HG02840 (cell line): Measurements from ENCODE around the gene ERLEC1.
"Not testable (repeated sequence)": the region's sequence is repeated elsewhere in the genome, so short reads cannot be mapped to it uniquely, and the experiment has no call there.

Experiments used
- ATAC-seq: cut with Tn5 transposase; IDR thresholded peaks from one replicate; pipeline ENCODE4 v1.9.1; 2021; ENCODE audit warnings: mild to moderate bottlenecking, moderate library complexity, moderate number of reproducible peaks; ENCODE audit not compliant: unreplicated experiment, low FRiP score

ERLEC1 gene

DNA sequence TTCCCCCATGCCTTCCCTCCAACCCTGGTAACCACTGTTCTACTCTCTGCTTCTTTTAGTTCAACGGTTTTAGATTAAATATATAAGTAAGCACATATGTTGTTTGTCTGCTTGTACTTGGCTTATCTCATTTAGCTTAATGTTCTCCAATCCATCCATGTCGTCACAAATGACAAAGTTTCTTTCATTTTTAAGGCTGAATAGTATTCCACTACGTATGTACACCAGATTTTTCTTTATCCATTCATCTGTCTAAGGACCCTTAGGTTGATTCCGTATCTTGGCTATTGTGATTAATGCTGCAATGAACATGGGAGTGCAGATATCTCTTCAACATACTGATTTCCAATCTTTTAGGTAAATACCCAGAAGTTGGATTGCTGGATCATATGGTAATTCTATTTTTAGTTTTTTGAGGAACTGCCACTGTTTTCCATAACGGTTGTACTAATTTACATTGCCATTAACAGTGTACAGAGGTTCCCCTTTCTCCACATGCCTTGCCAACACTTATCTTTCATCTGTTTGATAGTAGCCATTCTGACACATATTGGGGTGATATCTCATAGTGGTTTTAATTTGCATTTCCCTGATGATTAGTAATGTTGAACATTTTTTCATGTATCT lies 8.2 kb upstream of the ERLEC1 start:
- ATAC-seq = no peak

DNA sequence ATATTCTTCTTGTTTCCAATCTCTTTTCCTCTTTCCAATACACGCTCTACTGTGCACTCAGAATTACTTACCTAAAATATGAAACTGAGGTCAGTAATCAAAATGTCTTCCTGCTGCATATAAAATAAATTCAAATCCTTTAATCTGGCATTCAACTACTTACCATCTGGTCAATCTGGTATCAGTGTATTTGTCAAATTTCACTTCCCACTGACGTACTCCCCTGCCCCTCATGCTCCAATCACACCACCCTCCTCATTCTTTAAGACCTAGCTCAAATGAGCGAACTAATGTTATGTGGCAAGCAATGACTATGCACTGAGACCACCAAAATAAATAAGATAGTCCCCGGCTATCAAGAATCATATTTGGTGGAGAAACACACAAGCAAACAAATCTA lies 6.8 kb upstream of the ERLEC1 start:
- ATAC-seq = no peak

DNA sequence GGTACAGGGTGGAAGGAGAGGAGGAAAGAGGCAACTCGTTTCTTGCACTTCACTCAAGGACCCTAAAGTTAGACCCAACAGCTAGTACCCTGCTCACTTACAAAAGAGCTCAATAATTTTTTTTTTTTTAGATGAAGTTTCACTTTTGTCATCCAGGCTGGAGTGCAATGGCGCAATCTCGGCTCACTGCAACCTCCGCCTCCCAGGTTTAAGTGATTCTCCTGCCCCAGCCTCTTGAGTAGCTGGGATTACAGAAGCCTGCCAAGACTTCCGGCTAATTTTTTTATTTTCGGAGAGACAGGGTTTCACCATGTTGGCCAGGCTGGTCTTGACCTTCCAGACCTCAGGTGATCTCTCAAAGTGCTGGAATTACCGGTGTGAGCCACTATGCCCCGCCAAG lies 4.2 kb upstream of the ERLEC1 start:
- ATAC-seq = no peak

DNA sequence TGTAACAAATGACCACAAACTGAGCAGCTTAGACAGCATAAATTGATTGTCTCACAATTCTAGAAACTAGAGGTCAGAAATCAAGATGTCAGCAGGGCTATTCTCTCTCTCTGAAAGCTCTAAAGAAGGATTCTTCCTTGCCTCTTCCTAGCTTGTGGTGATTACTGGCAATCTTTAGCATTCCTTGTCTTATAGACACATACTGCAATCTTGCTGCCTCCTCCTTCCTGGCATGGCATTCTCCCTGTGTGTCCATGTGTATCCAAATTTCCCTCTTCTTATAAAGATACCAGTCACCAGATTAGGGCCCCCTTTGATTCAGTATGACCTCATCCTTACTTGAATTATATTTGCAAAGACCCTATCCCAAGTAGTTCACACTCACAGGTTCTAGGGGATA lies 2.4 kb upstream of the ERLEC1 start:
- no peak for ATAC-seq

DNA sequence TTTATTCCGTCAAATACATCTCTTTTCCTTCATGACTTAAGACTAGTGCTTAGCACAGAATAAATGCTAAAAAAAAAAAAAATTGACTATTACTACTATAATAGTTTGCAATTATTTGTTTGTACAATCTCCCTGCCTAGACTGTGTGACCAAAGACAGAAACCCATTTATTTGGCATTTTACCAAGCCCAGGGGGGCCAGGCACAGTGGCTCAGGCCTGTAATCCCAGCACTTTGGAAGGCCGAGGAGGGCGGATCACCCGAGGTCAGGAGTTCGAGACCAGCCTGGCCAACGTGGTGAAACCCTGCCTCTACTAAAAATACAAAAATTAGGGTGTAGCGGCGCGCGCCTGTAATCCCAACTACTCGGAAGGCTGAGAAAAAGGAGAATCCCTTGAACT lies 1.5 kb upstream of the ERLEC1 start:
- ATAC-seq = no peak

DNA sequence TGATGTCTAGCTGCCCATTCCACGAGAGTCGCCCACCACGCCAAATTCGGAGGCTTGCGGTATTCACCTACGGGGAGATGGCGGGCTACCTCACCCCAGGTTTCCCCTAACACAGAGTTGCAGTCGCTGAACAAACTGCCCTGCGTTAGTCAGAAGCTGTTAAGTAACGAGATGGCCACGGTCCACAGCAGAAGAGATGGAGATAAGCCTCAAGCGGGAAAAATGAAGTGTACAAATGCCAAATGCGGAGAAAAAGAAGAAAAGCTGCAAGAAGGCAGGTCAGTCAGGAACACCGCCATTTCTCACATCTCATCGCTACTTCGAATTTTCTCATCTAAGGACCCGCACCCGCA lies 516 bp upstream of the ERLEC1 start:
- ATAC-seq = peak; percentile 14

DNA sequence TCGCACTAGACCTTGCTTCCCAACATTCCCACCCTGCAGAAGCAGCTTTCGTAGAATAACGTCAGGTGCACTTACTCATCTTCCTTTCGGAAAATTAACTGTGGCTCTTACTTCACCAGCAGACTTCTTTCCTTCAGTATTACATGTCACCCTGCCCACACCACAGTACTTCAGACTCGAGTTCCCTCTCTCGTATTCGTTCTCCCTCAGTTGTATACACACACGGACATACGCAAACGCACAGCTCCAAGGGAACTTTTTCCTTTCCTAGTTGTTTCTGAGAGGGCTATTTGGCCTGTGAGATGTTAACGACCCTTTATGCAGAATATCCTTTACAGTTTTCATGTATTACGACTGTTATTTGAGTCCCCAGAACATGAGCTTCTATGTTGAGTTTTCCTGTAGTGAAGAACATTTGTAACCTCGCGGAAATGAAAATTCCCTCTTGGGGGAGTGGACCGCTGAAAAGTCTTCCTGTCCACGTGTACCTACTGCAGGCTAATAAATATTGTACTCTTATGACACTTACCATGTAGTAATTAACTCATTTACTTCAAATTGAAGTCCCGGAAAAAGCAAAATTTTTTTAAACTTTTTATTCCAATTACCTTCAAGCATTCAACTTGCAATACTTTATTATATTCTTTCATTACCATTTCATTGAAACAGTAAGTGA lies 908 bp downstream of the ERLEC1 start:
- ATAC-seq = no peak

DNA sequence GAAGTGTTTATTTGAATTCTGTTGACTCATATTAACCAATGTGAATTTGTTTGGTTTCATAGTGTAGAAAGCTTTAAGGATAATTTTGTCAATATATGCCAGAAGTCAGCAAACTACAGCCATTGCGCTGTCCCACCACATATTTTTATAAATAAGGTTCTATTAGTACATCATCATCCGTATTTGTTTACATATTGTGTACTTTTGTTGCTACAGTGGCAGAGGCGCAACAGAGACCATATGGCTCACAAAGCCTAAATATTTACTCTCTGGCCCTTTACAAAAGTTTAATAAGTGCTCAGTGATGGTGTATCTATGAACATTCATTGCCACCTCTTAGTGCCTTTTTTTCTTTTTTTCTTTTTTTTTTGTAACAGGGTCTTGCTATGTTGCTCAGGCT lies 6.4 kb downstream of the ERLEC1 start:
- no peak for ATAC-seq

DNA sequence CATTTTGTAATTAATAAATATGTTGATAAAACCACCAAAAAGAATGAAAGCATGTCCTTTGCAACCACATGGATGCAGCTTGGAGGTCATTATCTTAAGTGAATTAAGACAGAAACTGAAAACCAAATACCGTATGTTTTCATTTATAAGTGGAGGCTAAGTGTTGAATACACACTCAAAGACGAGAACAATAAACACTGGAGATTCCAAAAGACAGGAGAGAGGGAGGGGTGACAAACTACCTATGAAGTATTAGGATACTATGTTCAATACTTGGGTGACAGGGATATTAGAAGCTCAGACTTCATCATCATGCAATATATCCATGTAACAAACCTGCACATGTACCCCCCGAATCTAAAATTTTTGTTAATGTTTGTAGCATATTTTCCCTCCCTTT lies 7.0 kb downstream of the ERLEC1 start:
- no peak for ATAC-seq

DNA sequence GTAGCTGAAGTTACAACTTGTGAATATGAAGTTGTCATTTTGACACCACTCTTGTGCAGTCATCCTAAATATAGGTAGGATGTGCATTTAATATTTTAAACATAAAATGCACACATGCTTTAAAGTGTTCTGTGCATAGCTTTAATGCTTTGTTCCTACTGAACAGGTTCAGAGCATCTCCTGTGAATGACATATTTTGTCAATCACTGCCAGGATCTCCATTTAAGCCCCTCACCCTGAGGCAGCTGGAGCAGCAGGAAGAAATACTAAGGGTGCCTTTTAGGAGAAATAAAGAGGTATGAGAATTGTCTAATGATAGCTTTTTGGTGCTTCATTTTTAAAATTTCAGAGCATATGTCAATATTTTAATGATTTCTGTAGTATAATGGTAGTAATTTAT lies 14.7 kb downstream of the ERLEC1 start:
- ATAC-seq = no peak

DNA sequence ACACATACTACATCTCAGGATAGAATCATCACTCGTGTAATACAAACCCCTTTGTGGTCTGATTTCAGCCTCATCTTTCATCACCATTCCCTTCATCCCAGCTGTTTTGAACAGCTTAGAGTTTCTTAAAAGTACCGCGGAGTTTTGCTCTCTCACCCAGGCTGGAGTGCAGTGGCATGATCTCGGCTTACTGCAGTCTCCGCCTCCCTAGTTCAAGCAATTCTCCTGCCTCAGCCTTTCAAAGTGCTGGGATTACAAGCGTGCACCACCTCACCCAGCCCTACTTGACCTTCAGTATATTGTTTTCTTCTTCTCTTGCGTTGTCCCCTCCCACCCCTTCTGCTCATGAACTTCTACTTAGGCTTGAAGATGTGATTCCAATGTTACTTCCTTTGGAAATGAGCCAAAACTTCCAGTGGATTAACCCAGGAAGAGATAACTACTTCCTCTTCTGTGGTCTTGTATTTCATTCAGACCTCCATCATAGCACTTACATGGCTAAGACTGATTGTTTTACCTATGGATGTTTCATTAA lies 15.8 kb downstream of the ERLEC1 start:
- ATAC-seq = no peak

DNA sequence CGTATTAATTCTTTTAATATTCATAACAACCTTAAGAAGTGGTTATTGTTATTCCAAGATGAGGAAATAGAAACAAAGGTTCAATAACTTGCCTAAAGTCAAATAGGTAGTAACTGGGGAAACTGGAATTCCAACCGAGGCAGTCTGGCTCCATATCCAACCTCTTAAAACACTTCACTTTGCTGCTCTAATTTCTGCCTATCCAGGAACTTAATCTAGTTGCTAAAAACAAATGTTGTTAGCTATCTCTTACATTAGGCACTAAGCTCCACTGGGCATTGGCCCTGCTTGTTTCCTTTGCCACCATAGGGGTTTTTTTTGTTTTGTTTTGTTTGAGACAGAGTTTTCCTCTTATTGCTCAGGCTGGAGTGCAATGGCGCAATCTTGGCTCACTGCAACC lies 24.8 kb downstream of the ERLEC1 start:
- no peak for ATAC-seq

DNA sequence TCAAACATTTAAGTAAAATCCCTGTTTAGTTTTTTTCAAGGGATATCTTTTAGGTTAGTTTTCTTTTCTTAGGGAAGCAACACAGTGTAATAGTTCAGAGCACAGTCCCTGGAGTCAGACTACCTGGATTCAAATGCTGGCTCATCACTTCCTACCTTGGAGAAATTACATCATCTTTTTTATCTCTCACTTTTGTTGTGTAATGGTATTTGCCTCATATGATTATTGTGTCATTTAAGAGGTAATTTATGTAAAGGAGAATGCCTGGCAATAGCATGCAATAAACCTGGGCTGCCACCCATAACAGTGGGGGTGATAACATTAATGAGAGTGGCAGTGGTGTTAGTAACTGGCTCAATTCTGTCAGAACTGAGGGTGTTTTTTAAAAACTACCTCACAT lies 26.3 kb downstream of the ERLEC1 start:
- ATAC-seq = no peak

DNA sequence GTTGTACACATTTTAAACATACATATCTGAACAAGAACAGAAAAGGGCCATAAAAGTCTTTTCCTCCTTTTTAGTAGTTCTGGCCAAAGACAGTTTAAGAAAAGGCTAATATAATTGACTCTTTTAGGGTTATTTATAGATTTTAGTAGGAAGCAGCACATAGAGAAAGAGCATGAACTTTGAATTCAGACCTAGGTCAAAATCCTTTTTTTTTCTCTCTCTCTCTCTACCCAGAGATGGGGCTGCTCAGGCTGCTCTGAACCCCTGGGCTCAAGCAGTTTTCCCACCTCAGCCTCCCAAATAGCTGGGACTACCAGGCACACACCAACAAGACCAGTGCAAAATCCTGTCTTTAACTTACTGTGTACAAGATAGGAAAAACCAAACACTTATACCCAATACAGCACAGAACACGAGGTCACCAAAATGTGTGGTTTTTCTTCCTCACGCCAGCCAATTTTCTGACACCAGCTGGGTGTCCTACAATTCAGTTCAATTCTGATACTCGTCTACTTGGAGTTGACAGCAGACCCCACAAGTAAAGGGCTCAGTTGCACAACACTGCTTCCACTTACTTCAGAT lies 32.1 kb downstream of the ERLEC1 start:
- no peak for ATAC-seq

DNA sequence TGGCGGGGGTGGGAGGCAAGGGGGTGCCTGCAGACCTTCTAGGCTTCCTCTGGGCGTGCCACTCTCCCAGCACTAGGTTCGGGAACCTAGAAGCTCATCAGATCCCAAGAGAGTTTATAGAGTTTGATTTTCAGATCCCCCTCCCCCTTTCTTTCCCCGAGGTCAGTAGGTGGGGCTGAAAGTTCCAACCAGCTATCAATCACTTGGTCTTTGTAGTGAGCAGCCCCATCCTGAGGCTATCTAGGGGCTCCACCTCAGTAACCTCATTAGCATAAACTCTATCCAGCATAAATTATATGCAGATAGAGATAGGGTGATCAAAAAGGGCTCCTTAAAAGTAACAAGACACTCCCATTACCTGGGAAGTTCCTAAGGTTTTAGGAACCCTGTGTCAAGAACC lies 32.8 kb downstream of the ERLEC1 start:
- no peak for ATAC-seq

DNA sequence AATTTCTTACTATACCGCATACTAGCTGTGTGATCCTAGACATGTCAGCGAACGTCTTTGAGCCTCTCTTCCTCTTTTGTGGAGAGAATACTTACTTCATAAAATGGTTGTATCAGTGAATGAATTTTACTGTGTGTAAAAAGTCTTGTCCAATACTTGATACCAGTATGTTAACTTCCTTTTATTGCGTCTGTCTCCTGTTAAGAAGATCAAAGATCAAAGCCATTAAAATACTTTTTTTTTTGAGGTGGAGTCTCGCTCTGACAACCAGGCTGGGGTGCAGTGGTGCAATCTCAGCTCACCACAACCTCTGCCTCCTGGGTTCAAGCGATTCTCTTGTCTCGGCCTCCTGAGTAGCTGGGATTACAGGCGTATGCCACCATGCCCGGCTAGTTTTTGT lies 33.2 kb downstream of the ERLEC1 start:
- ATAC-seq = no peak

DNA sequence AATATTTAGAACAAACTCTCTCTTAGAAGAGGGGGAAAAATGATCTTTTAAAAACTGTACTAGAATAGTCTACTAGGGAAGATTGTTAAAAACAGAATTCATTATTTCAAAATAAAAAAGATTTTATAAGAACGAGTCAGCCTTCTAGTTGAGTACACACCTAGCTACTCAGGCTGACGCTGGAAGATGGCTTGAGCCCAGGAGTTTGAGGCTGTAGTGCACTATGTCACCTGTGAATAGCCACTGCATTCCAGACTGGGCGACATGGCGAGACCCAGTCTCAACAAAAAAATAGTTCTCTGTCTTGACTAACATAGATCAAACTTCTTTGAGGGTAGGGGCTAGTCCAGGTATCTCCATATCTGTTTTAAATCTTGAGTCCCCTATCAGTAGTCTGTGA lies 33.9 kb downstream of the ERLEC1 start:
- no peak for ATAC-seq

DNA sequence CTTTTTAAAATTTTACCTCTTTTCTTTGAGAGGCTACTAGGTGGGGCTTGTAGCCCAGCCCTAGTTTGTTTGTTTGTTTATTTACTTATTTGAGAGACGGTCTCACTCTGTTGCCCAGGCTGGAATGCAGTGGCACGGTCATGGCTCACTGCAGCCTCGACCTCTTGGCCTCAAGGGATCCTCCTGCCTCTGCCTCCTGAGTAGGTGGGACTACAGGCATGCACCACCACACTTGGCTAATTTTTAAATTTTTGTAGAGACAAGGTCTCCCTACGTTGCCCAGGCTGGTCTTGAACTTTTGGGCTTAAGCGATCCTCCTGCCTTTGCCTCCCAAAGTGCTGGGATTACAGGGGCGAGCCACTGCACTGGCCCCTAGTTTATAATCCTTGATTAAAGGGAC lies 35.0 kb downstream of the ERLEC1 start:
- ATAC-seq = no peak

DNA sequence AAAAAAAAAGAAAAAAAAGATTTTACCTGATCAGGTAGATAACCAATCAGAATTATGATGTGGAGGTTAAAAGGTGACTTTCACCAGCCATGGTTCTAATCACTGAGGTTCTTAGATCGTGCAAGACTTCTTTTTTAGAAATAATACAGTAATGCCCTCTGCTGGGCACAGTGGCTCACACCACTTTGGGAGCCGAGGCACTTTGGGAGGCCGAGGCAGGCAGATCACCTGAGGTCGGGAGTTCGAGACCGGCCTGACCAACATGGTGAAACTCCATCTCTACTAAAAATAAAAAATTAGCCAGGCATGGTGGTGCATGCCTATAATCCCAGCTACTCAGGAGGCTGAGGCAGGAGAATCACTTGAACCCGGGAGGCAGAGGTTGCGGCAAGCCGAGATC lies 36.8 kb downstream of the ERLEC1 start:
- not testable (repeated sequence) for ATAC-seq

DNA sequence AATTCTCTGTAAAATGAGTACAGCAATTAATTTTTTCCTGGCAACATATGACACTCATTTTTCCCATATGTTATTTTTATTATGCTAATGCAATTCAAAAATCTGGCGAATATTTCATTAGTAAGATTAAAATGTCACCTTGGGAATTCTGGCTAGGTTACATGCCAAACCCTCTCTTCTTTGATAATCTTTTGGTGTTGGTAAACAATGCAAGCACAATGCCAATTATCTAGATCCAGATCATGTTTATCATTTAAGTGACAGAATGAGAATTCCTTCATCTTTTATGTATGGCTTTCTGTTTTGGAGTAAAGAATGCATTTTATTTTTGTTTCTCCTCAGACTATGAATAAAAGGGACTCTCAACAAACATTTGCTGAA lies 39.2 kb downstream of the ERLEC1 start:
- no peak for ATAC-seq

DNA sequence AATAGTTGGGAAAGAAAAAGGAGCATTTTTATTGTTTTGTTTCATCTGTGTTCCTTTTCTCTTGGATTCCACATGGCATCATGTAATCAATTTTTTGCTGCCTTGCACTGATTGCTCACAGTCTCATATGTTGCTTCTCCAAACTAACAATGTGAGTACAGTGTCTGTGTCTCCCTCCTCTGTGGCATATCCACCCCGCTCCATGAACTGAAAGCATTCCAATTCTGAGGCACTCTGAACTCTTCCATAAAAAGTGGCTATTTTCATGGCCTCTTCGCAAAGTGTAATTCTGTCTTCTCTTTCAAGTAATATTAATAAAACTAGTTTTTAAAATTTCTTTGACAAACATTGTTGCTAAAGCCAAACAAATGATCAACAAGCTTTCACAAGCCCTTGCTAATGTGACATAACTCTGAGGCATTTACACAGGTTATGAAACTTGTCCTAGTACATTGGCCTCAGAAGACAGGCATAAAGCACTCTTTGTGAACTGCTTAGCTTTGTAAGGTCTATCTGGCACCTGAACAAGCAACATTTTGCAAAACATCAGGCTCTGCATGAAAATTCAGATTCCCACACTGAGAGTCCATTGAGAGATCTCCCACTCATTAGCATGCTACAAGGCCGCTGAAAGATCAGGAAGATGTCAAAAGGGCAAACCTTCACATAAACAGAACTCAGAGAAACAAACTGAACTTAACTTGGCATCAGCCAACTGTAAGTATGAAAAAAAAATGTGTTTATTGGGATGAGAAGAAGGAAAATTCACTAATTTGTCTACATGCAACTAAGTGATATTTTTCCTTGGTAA lies 39.9 kb downstream of the ERLEC1 start:
- ATAC-seq = no peak
